Nephron progenitor cell (in vitro differentiated cells): ENCODE measurements around the gene BPNT1.

ENCODE experiments used
- DNase-seq: peaks from one replicate; pipeline ENCODE4 v3.0.0; 2021
- H3K27ac Mint-ChIP-seq: 2 replicates; pipeline ENCODE4 v1.8.0; 2021; ENCODE audit warnings: mild to moderate bottlenecking, moderate library complexity, mixed read lengths
- H3K27me3 Mint-ChIP-seq: 2 replicates; pipeline ENCODE4 v1.8.0; 2021; ENCODE audit warnings: mild to moderate bottlenecking, low read depth, mixed read lengths; ENCODE audit not compliant: poor library complexity
- H3K36me3 Mint-ChIP-seq: 2 replicates; pipeline ENCODE4 v1.8.0; 2021; ENCODE audit warnings: low read depth, mixed read lengths
- H3K4me1 Mint-ChIP-seq: 2 replicates; pipeline ENCODE4 v1.8.0; 2021; ENCODE audit warnings: mixed read lengths
- H3K4me3 Mint-ChIP-seq: 2 replicates; pipeline ENCODE4 v1.8.0; 2021; ENCODE audit warnings: mild to moderate bottlenecking, moderate library complexity, mixed read lengths
- H3K9me3 Mint-ChIP-seq: 2 replicates; pipeline ENCODE4 v1.8.0; 2021; ENCODE audit warnings: mild to moderate bottlenecking, moderate library complexity, mixed read lengths
- CTCF ChIP-seq: fragments of 200-600 bp; sonication (generic); IDR thresholded peaks from 2 replicates; pipeline ENCODE4 v1.5.0; 2021; ENCODE audit warnings: antibody characterized with exemption

The BPNT1 gene

DNA sequence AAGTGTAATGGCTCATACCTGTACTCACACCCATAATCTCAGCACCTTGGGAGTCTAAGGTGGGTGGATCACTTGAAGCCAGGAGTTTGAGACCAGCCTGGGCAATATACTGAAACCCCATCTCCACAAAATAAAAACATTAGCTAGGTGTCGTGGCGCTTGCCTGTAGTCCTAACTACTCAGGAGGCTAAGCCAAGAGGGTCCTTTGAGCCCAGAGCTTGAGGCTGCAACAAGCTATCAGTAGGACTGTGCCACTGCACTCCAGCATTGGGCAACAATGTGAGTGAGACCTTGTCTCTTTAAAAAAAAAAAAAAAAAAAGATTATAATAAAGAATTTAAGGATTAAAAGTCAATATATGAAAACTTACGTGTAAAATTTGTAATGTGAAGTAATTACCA lies 11.7 kb downstream of the BPNT1 start:
- TF ChIP-seq CTCF = no peak
- H3K36me3 Mint-ChIP-seq = peaks cover 63% of the 10 kb centered on the region
- DNase-seq = no peak
- peaks cover 11% of the 10 kb centered on the region for H3K9me3 Mint-ChIP-seq
- no peak overlapping the region for H3K27ac Mint-ChIP-seq
- no peak overlapping the region for H3K4me3 Mint-ChIP-seq
- H3K4me1 Mint-ChIP-seq = no peaks in the 10 kb centered on the region
- H3K27me3 Mint-ChIP-seq = peaks cover 3% of the 10 kb centered on the region

GRCh38 chr1:220076861-220077762 lies 12.5 kb downstream of the BPNT1 start:
- DNase-seq = no peak
- TF ChIP-seq CTCF = no peak
- no peak overlapping the region for H3K27ac Mint-ChIP-seq
- H3K9me3 Mint-ChIP-seq = peaks cover 11% of the 10 kb centered on the region
- no peaks in the 10 kb centered on the region for H3K4me1 Mint-ChIP-seq
- H3K27me3 Mint-ChIP-seq = peaks cover 3% of the 10 kb centered on the region
- no peak overlapping the region for H3K4me3 Mint-ChIP-seq
- peaks cover 66% of the 10 kb centered on the region for H3K36me3 Mint-ChIP-seq

DNA sequence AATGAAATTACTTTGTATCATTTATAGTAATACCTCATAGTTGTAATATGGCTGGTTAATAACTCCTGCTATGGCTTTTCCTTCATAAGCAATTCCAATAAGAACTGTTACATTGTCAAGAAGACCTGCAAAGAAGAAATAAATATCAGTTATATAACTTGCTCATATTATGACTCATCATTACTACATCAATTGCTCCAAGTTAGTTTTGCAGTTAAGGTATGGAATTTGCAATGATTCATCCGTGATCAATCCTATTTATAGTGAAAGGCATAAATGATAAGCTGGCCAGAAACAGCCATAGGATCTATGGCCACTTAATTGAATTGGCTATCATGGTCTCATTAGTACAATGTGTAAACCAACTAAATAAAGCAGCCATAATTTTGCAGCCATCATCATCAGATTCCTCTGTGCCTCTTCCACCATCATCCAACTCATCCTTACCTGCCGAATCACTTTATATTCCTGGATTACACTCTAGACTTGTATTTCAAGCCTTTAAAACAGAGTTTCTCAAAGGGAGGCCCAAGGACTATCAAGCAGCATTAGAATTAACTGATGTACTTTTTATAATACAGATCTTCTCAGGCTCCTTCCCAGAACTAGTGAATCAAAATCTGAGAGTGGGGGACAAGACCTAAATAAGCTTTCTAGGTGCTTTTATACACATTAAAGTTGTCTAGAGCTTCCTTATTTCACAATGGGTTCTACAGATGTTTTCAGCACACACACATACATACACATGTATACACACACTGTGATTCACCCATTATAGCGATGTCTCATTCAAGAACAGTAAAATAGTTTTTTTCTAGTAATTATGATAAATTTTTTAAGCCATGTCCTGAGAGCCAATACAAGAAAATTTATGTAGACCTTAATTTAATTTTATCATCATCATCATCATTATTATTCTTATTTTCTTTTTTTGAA lies 22.1 kb downstream of the BPNT1 start:
- Mint-ChIP-seq H3K4me1 (no peaks in the 10 kb centered on the region), H3K36me3 (peaks cover 49% of the 10 kb centered on the region), H3K27me3 (no peaks in the 10 kb centered on the region), H3K4me3 (no peak overlapping the region), H3K9me3 (no peaks in the 10 kb centered on the region), H3K27ac (no peak overlapping the region)
- no peak for TF ChIP-seq CTCF
- no peak for DNase-seq

DNA sequence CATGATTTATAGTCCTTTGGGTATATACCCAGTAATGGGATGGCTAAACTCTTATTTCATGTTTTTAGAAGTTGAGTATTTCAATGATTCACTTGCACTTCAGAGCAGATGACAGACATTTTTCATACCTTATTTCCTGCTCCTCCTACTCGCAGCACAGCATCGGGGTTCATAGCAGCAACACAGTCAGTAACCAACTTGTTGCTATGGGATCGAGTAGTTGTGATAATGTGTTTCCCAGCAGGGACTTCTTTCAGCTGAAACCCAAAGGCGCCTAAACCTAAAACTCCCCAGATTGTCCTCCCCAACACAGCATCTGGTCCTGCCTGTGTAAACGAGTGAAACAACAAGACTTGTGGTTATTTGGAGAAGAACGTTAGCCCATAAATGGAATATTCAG lies 27.0 kb downstream of the BPNT1 start:
- TF ChIP-seq CTCF = no peak
- Mint-ChIP-seq H3K4me3 (no peak overlapping the region), H3K9me3 (no peaks in the 10 kb centered on the region), H3K27me3 (no peaks in the 10 kb centered on the region), H3K27ac (no peak overlapping the region), H3K36me3 (peaks cover 53% of the 10 kb centered on the region), H3K4me1 (no peaks in the 10 kb centered on the region)
- DNase-seq = no peak

DNA sequence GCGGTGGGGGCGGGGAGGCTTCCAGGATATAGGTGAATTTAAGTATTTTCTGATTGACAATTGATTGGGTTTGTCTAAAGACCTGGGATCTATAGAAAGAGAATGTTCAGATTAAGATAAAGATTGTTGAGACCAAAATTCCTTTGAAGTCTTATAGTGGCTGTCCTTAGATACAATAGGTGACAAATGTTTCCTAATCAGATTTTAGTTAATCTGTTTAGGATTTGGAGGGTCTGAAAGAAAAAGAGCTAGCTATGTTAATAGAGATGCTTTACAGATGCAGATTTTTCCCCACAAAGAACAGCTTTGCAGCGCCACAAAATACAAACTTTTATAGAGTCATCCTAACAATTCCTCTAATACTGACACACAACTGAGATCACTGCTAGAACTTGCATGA lies 28.7 kb downstream of the BPNT1 start:
- Mint-ChIP-seq H3K4me3 (no peak overlapping the region), H3K4me1 (no peaks in the 10 kb centered on the region), H3K27me3 (no peaks in the 10 kb centered on the region), H3K27ac (no peak overlapping the region), H3K36me3 (peaks cover 59% of the 10 kb centered on the region), H3K9me3 (no peaks in the 10 kb centered on the region)
- TF ChIP-seq CTCF = no peak
- DNase-seq = no peak
